GM21526 (cell line): Measurements from ENCODE around the gene SP140L.
A peak's percentile ranks its signal among the peaks of the same experiment; 100 is the strongest.
"Not testable (repeated sequence)": the region's sequence is repeated elsewhere in the genome, so short reads cannot be mapped to it uniquely, and the experiment has no call there.

ENCODE experiments used
- ATAC-seq: cut with Tn5 transposase; IDR thresholded peaks from one replicate; pipeline ENCODE4 v1.9.1; 2021; ENCODE audit warnings: moderate library complexity; ENCODE audit not compliant: unreplicated experiment, low FRiP score

SP140L gene

GRCh38 chr2:230417436-230417835, 90.4 kb downstream of the SP140L start:
- no peak for ATAC-seq

- no peak for ATAC-seq
Measured at GRCh38 chr2:230418341-230419016, 91.5 kb downstream of the SP140L start.

- ATAC-seq = no peak
Measured at GRCh38 chr2:230419181-230419580, 92.2 kb downstream of the SP140L start.

- no peak for ATAC-seq
Measured at GRCh38 chr2:230422149-230422548, 95.2 kb downstream of the SP140L start.

- no peak for ATAC-seq
Measured at GRCh38 chr2:230423851-230424458, 97.0 kb downstream of the SP140L start.

GRCh38 chr2:230425377-230425776, 98.4 kb downstream of the SP140L start:
- ATAC-seq = no peak

GRCh38 chr2:230429513-230429912, 102.5 kb downstream of the SP140L start:
- ATAC-seq = no peak

- ATAC-seq = no peak
Measured at GRCh38 chr2:230430957-230431910, 104.2 kb downstream of the SP140L start.

GRCh38 chr2:230434677-230435324, 107.8 kb downstream of the SP140L start:
- ATAC-seq = no peak

- no peak for ATAC-seq
Measured at GRCh38 chr2:230435431-230435830, 108.4 kb downstream of the SP140L start.

- ATAC-seq = not testable (repeated sequence)
Measured at GRCh38 chr2:230439121-230439520, 112.1 kb downstream of the SP140L start.

GRCh38 chr2:230439590-230439989, 112.6 kb downstream of the SP140L start:
- no peak for ATAC-seq

- no peak for ATAC-seq
Measured at GRCh38 chr2:230441227-230441897, 114.4 kb downstream of the SP140L start.

- no peak for ATAC-seq
Measured at GRCh38 chr2:230443541-230443940, 116.5 kb downstream of the SP140L start.

GRCh38 chr2:230444832-230445231, 117.8 kb downstream of the SP140L start:
- no peak for ATAC-seq

GRCh38 chr2:230447036-230447435, 120.0 kb downstream of the SP140L start:
- no peak for ATAC-seq

- ATAC-seq = peak; percentile 73
Measured at GRCh38 chr2:230447455-230448451, 120.8 kb downstream of the SP140L start.

GRCh38 chr2:230449901-230450467, 123.0 kb downstream of the SP140L start:
- no peak for ATAC-seq

- ATAC-seq = no peak
Measured at GRCh38 chr2:230453006-230453405, 126.0 kb downstream of the SP140L start.
